GM18868 (cell line): Measurements from ENCODE around the gene DOCK4.
A peak's percentile ranks its signal among the peaks of the same experiment; 100 is the strongest.

ENCODE experiments used
- ATAC-seq: cut with Tn5 transposase; IDR thresholded peaks from one replicate; pipeline ENCODE4 v1.9.1; 2021; ENCODE audit warnings: mild to moderate bottlenecking, moderate library complexity; ENCODE audit not compliant: unreplicated experiment

The DOCK4 gene

GRCh38 chr7:112161253-112162141, 44.7 kb downstream of the DOCK4 start:
- no peak for ATAC-seq

GRCh38 chr7:112160771-112161150, 45.4 kb downstream of the DOCK4 start:
- ATAC-seq: no peak

- no peak for ATAC-seq
Observed at GRCh38 chr7:112160130-112160770, 45.9 kb downstream of the DOCK4 start.

GRCh38 chr7:112159351-112159750, 46.8 kb downstream of the DOCK4 start:
- ATAC-seq: no peak

- peak; percentile 61 for ATAC-seq
Observed at GRCh38 chr7:112157072-112157471, 49.1 kb downstream of the DOCK4 start.

- ATAC-seq: no peak
Observed at GRCh38 chr7:112156412-112156811, 49.8 kb downstream of the DOCK4 start.

- no peak for ATAC-seq
Observed at GRCh38 chr7:112154690-112155089, 51.5 kb downstream of the DOCK4 start.

- no peak for ATAC-seq
Observed at GRCh38 chr7:112152186-112152585, 54.0 kb downstream of the DOCK4 start.

GRCh38 chr7:112150823-112151641, 55.2 kb downstream of the DOCK4 start:
- no peak for ATAC-seq

GRCh38 chr7:112149734-112150133, 56.5 kb downstream of the DOCK4 start:
- ATAC-seq: no peak

- ATAC-seq: no peak
Observed at GRCh38 chr7:112147793-112148361, 58.3 kb downstream of the DOCK4 start.

GRCh38 chr7:112145206-112145605, 61.0 kb downstream of the DOCK4 start:
- ATAC-seq: no peak

- ATAC-seq: no peak
Observed at GRCh38 chr7:112144284-112145059, 61.7 kb downstream of the DOCK4 start.

- ATAC-seq: no peak
Observed at GRCh38 chr7:112143582-112143981, 62.6 kb downstream of the DOCK4 start.

- ATAC-seq: no peak
Observed at GRCh38 chr7:112143136-112143535, 63.1 kb downstream of the DOCK4 start.

GRCh38 chr7:112140600-112140999, 65.6 kb downstream of the DOCK4 start:
- no peak for ATAC-seq

GRCh38 chr7:112138938-112139337, 67.3 kb downstream of the DOCK4 start:
- no peak for ATAC-seq

GRCh38 chr7:112138325-112138852, 67.8 kb downstream of the DOCK4 start:
- no peak for ATAC-seq

- ATAC-seq: no peak
Observed at GRCh38 chr7:112137141-112138101, 68.8 kb downstream of the DOCK4 start.
